Left lung (tissue), 14 donors: ENCODE data around the gene IL1B. TPM values are rescaled to one million over a fixed set of nuclear protein-coding genes. Genes with fewer than 3 reads are reported as not detected.

ENCODE experiments used
- ATAC-seq: fragments of 200-7000 bp; cut with Tn5 transposase; one replicate; pipeline ENCODE4 v1.9.1; 2020; ENCODE audit warnings: moderate library complexity
- DNase-seq, 4 donors: peaks; one replicate each; pipeline ENCODE4 v3.0.0-alpha.2; 2013 to 2020
- H3K27ac ChIP-seq, 2 donors: fragments of 200-600 bp; sonication (generic) in 1 of 2; one replicate each; pipeline versions ENCODE4 v1.5.0 to v1.8.0; 2020 to 2021
- H3K27me3 ChIP-seq, 2 donors: fragments of 200-600 bp; sonication (generic) in 1 of 2; one replicate each; pipeline versions ENCODE4 v1.5.0 to v1.8.0; 2020 to 2021
- H3K36me3 ChIP-seq, 2 donors: fragments of 200-600 bp; sonication (generic) in 1 of 2; one replicate each; pipeline versions ENCODE4 v1.5.0 to v1.8.0; 2020 to 2021
- H3K4me1 ChIP-seq, 2 donors: fragments of 200-600 bp; one replicate each; pipeline ENCODE4 v1.8.0; 2021
- H3K4me3 ChIP-seq, 2 donors: fragments of 200-600 bp; sonication (generic) in 1 of 2; one replicate each; pipeline versions ENCODE4 v1.5.0 to v1.8.0; 2020 to 2021; ENCODE audit warnings: mild to moderate bottlenecking in 1 of 2
- H3K9me3 ChIP-seq, 2 donors: fragments of 200-600 bp; sonication (generic) in 1 of 2; one replicate each; pipeline versions ENCODE4 v1.5.0 to v1.8.0; 2020 to 2021
- intact Hi-C, 2 donors: fragments of 100-400 bp; cut with DNase I; formaldehyde crosslinking; loops; one replicate each; pipeline versions ENCODE4 v1.11.2 to v1.14.2; 2022
- long read RNA-seq, 12 donors: library from polyadenylated mRNA in 2 of 12; unstranded in 2 of 12; transcript quantifications; one replicate each; pipeline ENCODE4 v2.0.0 and lab custom pipeline, GENCODE V29; 2019 to 2026
- polyA plus RNA-seq, 6 donors: library from polyadenylated mRNA; unstranded; fragments of 120-200 nt; gene quantifications; one replicate each; pipeline ENCODE4 v1.2.1, GENCODE V29; 2013; ENCODE audit not compliant: insufficient read length in 6 of 6
- total RNA-seq, 2 donors: library from RNA; stranded (reverse); fragmentation: NEBNext Ultra II Directional; extraction: Animal tissue kit (Norgen Biotek cat#: 25700); gene quantifications; one replicate each; pipeline ENCODE4 v1.2.1, GENCODE V29; 2021
- TF ChIP-seq, protein P1 (sequence below), 2 donors: fragments of 200-600 bp; sonication (generic) in 1 of 2; IDR thresholded peaks; one replicate each; pipeline versions ENCODE4 v1.5.0 to v1.8.0; 2021; ENCODE audit warnings: antibody characterized with exemption in 2 of 2
- donor health status: DM: no; HTN: yes; CAD: no.
- donor health status: DM: no; HTN: no; CAD: no.

The IL1B gene
- 10 to 100 TPM in 1 of 2 donors, 1 to 10 TPM in 1; 2.5 to 38.1 TPM for total RNA-seq
- polyA plus RNA-seq: 1 to 10 TPM in 5 of 6 donors, under 1 TPM in 1; 0.58 to 7.8 (median 1.8) TPM
- long read RNA-seq, donor 1, partial matches to known transcripts: 0 of 2 reads
- long read RNA-seq, donor 1, other reads (novel, unspliced or antisense): 0 of 2 reads
- long read RNA-seq, donor 2: 0 reads
- long read RNA-seq, donor 3: 0 reads
- long read RNA-seq, donor 4, partial matches to known transcripts: 0 of 2 reads
- long read RNA-seq, donor 4, other reads (novel, unspliced or antisense): 0 of 2 reads
- long read RNA-seq, donor 5, partial matches to known transcripts: 0 of 2 reads
- long read RNA-seq, donor 5, other reads (novel, unspliced or antisense): 0 of 2 reads
- long read RNA-seq, donor 6: 0 reads
- long read RNA-seq, donor 7: 0 reads
- long read RNA-seq, donor 8: 0 reads
- long read RNA-seq, donor 9: 0 reads
- long read RNA-seq, donor 10, transcript IL1B-201 (7 exons, 1,631 nt): major isoform, 15 of 16 reads
- long read RNA-seq, donor 10, partial matches to known transcripts: 1 of 16 reads
- long read RNA-seq, donor 10, other reads (novel, unspliced or antisense): 0 of 16 reads
- long read RNA-seq, donor 11, partial matches to known transcripts: 0 of 1 reads
- long read RNA-seq, donor 11, other reads (novel, unspliced or antisense): 0 of 1 reads
- long read RNA-seq, donor 12, partial matches to known transcripts: 0 of 1 reads
- long read RNA-seq, donor 12, other reads (novel, unspliced or antisense): 0 of 1 reads

DNA sequence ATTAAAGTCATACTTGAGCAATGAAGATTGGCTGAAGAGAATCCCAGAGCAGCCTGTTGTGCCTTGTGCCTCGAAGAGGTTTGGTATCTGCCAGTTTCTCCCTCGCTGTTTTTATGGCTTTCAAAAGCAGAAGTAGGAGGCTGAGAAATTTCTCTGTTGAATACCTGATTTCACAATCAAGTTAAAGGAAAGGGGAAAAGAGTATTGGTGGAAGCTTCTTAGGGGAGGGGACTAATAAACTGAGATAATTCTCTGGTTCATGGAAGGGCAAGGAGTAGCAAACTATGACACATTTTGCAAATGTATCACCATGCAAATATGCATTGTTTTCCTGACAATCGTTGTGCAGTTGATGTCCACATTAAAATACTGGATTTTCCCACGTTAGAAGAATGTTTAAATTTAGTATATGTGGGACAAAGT, at the start of gene IL1B:
TSS of gene IL1B (minus strand) at position 85 of the 423 bp plus-strand sequence. CDS start 550 bp downstream, outside the sequence.
- DNase-seq: no peak
- H3K9me3 ChIP-seq: no peaks in the 10 kb centered on the region
- peaks cover 0 to 76% of the 10 kb centered on the region in 2 donors for H3K4me1 ChIP-seq
- peak within 1 kb of the TSS in 1 of 2 donors; percentile 42 for H3K4me3 ChIP-seq
- peaks cover 0 to 16% of the 10 kb centered on the region in 2 donors for H3K36me3 ChIP-seq
- intact Hi-C loops: no loop called here
- H3K27me3 ChIP-seq: no peaks in the 10 kb centered on the region
- ATAC-seq: peak; percentile 55
- H3K27ac ChIP-seq: peak within 1 kb of the TSS in 1 of 2 donors; percentile 72
- TF ChIP-seq, protein P1, sequence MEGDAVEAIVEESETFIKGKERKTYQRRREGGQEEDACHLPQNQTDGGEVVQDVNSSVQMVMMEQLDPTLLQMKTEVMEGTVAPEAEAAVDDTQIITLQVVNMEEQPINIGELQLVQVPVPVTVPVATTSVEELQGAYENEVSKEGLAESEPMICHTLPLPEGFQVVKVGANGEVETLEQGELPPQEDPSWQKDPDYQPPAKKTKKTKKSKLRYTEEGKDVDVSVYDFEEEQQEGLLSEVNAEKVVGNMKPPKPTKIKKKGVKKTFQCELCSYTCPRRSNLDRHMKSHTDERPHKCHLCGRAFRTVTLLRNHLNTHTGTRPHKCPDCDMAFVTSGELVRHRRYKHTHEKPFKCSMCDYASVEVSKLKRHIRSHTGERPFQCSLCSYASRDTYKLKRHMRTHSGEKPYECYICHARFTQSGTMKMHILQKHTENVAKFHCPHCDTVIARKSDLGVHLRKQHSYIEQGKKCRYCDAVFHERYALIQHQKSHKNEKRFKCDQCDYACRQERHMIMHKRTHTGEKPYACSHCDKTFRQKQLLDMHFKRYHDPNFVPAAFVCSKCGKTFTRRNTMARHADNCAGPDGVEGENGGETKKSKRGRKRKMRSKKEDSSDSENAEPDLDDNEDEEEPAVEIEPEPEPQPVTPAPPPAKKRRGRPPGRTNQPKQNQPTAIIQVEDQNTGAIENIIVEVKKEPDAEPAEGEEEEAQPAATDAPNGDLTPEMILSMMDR (IDR thresholded peaks at IDR 0.05): no peak

DNA sequence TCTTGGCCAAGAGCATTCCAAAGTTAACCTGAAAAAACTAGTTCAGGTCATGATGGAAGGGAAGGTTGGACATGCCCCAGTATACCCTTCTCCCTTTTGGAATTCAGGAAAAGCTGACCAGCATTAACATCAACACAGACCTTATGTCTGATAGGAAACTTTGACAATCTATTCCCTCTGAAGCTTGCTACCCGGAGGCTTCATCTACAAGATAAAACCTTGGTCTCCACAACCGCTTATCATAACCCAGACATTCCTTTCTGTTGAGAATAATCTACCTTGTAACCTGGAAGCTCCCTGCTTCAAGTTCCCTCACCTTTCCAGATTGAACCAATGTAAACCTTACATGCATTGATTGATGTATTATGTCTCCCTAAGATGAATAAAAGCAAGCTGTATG, 49.7 kb upstream of the IL1B start:
- intact Hi-C loops: loop anchor here in 1 of 2 donors (10.0 kb wide), 1 partner anchor 131 kb away; no protein-coding TSS in a partner anchor
- H3K36me3 ChIP-seq: no peaks in the 10 kb centered on the region
- H3K9me3 ChIP-seq: no peaks in the 10 kb centered on the region
- DNase-seq (no peak), ATAC-seq (no peak)
- TF ChIP-seq, protein P1 (IDR thresholded peaks at IDR 0.05): no peak
- no peaks in the 10 kb centered on the region for H3K27me3 ChIP-seq
- H3K27ac ChIP-seq: no peak overlapping the region
- no peak overlapping the region for H3K4me3 ChIP-seq
- H3K4me1 ChIP-seq: peaks cover 0 to 41% of the 10 kb centered on the region in 2 donors

DNA sequence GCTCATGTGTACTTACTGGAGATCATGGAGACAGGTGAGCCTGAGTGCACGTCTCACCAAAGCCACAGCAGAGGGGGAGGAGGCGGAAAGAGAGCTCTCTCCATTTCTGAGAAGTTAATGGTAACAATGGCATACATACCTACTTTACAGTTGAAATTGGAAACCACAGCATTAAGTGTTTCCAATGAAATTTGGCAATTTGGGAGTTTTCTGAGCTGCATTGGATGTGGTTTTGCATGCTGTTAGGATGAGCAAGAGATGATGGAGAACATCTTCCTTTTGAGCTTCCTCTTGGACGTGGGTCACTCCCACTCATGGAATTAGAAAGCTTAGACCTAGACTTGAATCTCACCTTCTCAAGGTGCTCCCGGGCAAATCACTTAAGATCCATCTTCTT, 48.9 kb upstream of the IL1B start:
- no peaks in the 10 kb centered on the region for H3K9me3 ChIP-seq
- intact Hi-C loops: loop anchor here in 1 of 2 donors (10.0 kb wide), 1 partner anchor 131 kb away; no protein-coding TSS in a partner anchor
- peaks cover 2 to 48% of the 10 kb centered on the region in 2 donors for H3K4me1 ChIP-seq
- no peak overlapping the region for H3K27ac ChIP-seq
- no peak overlapping the region for H3K4me3 ChIP-seq
- TF ChIP-seq, protein P1 (IDR thresholded peaks at IDR 0.05): no peak
- no peak for DNase-seq
- H3K27me3 ChIP-seq: no peaks in the 10 kb centered on the region
- ATAC-seq: no peak
- no peaks in the 10 kb centered on the region for H3K36me3 ChIP-seq

DNA sequence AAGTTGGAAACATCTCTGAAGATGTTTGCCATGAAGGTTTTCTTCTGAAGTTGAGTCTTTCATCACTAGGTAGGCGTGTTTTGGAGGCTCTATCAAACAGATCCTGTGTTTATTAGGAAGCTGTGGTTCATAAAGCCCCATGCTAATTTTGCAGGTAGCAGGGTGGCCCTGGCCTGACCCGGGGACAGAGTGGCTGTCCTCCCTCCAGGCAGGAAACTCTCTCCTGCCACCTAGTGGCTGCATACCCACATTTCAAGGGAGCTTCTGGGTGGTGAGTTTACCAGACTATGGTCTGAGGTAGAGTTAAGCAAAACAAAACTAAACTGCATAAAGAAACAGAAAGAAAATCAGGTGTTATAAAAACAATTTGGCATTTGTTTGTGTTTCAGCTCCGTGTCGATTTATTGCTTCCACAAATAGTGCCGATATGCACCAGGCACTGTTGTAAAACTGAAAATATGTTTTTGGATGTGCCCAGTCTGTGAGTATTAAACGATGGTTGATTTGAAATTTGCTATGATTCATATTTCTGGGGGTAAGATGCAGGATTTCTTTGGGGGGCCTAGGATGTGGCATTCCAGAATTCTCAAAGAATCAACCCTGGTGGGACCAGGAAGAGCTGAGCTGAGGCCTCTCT, 48.4 kb upstream of the IL1B start:
- Histone ChIP-seq H3K27ac (no peak overlapping the region), H3K9me3 (no peaks in the 10 kb centered on the region), H3K4me3 (no peak overlapping the region), H3K27me3 (no peaks in the 10 kb centered on the region), H3K36me3 (no peaks in the 10 kb centered on the region), H3K4me1 (peaks cover 3 to 53% of the 10 kb centered on the region in 2 donors)
- intact Hi-C loops: loop anchor here in 1 of 2 donors (10.0 kb wide), 1 partner anchor 130 kb away; no protein-coding TSS in a partner anchor
- ATAC-seq (peak; percentile 87), DNase-seq (peak in 3 of 4 donors; percentile 5 to 80 (median 57))
- TF ChIP-seq, protein P1 (IDR thresholded peaks at IDR 0.05): peak; percentile 78 to 87
